ENCODE results near the gene MOCS1. TPM values are rescaled to one million over a fixed set of nuclear protein-coding genes. Genes with fewer than 3 reads are reported as not detected.

The MOCS1 gene
- total RNA-seq, 1 donor from 2014 or later: 16.0 TPM

GRCh38 chr6:39936857-39937256 is 2.6 kb upstream of the MOCS1 start:
- no peak for TF ChIP-seq EZH2 (IDR thresholded peaks at IDR 0.05; ENCODE audit: insufficient read depth, low read length)
- no peak for TF ChIP-seq CTCF (IDR thresholded peaks at IDR 0.05; ENCODE audit: insufficient read depth, low read depth, low read length)
- H3K9me3 Mint-ChIP-seq (ENCODE audit: unreplicated experiment): no peaks in the 10 kb centered on the region

GRCh38 chr6:39935241-39935640 is 979 bp upstream of the MOCS1 start:
- H3K4me2 ChIP-seq (ENCODE audit: low read length): peak overlapping the region; percentile 94
- no peaks in the 10 kb centered on the region for H4K20me1 ChIP-seq (ENCODE audit: insufficient read depth, low read length)
- no peak overlapping the region for H3K9ac ChIP-seq (ENCODE audit: low read length)
- no peaks in the 10 kb centered on the region for H3K9me3 ChIP-seq (ENCODE audit: insufficient read depth, low read depth, low read length)
- no peaks in the 10 kb centered on the region for H3K79me2 ChIP-seq (ENCODE audit: insufficient read depth, low read length)
- H3K4me1 ChIP-seq (ENCODE audit: insufficient read depth, low read length): peaks cover 8% of the 10 kb centered on the region
- no peaks in the 10 kb centered on the region for H3K9me3 Mint-ChIP-seq (ENCODE audit: unreplicated experiment)
- H3K4me3 Mint-ChIP-seq (ENCODE audit: unreplicated experiment): no peak overlapping the region
- H3K27me3 ChIP-seq (ENCODE audit: insufficient read depth, low read length): no peaks in the 10 kb centered on the region
- FAIRE-seq (no peak), DNase-seq (ENCODE audit: low read depth) (no peak)
- no peak overlapping the region for H3K27ac Mint-ChIP-seq (ENCODE audit: unreplicated experiment)
- peaks cover 35% of the 10 kb centered on the region for H3K4me1 Mint-ChIP-seq (ENCODE audit: low read depth, unreplicated experiment)
- H3K27me3 Mint-ChIP-seq (ENCODE audit: low read depth, unreplicated experiment): peaks cover 2% of the 10 kb centered on the region
- peaks cover 2% of the 10 kb centered on the region for H3K36me3 Mint-ChIP-seq (ENCODE audit: low read depth, unreplicated experiment)
- TF ChIP-seq CTCF (IDR thresholded peaks at IDR 0.05; ENCODE audit: insufficient read depth, low read depth, low read length): no peak
- TF ChIP-seq EZH2 (IDR thresholded peaks at IDR 0.05; ENCODE audit: insufficient read depth, low read length): no peak
- H3K27ac ChIP-seq (ENCODE audit: low read depth, low read length): no peak overlapping the region
- no peak overlapping the region for H3K4me3 ChIP-seq (ENCODE audit: insufficient read depth, low read depth, low read length)
- no peaks in the 10 kb centered on the region for H3K36me3 ChIP-seq (ENCODE audit: insufficient read depth, low read length)
- H2AFZ ChIP-seq (ENCODE audit: low read depth, low read length): no peak overlapping the region

More at GRCh38 chr6:39936857-39937256, 2.6 kb upstream of the MOCS1 start:
- H3K9me3 ChIP-seq (ENCODE audit: insufficient read depth, low read depth, low read length): no peaks in the 10 kb centered on the region
- peaks cover 2% of the 10 kb centered on the region for H3K36me3 Mint-ChIP-seq (ENCODE audit: low read depth, unreplicated experiment)
- no peak overlapping the region for H3K4me3 Mint-ChIP-seq (ENCODE audit: unreplicated experiment)
- no peaks in the 10 kb centered on the region for H3K36me3 ChIP-seq (ENCODE audit: insufficient read depth, low read length)
- no peaks in the 10 kb centered on the region for H3K79me2 ChIP-seq (ENCODE audit: insufficient read depth, low read length)
- DNase-seq (ENCODE audit: low read depth): no peak
- H3K4me2 ChIP-seq (ENCODE audit: low read length): no peak overlapping the region
- H3K9ac ChIP-seq (ENCODE audit: low read length): no peak overlapping the region
- FAIRE-seq: no peak
- no peak overlapping the region for H3K4me3 ChIP-seq (ENCODE audit: insufficient read depth, low read depth, low read length)
- peaks cover 30% of the 10 kb centered on the region for H3K4me1 Mint-ChIP-seq (ENCODE audit: low read depth, unreplicated experiment)
- no peak overlapping the region for H3K27ac Mint-ChIP-seq (ENCODE audit: unreplicated experiment)
- no peaks in the 10 kb centered on the region for H3K27me3 ChIP-seq (ENCODE audit: insufficient read depth, low read length)
- H2AFZ ChIP-seq (ENCODE audit: low read depth, low read length): no peak overlapping the region
- no peaks in the 10 kb centered on the region for H4K20me1 ChIP-seq (ENCODE audit: insufficient read depth, low read length)
- peaks cover 8% of the 10 kb centered on the region for H3K4me1 ChIP-seq (ENCODE audit: insufficient read depth, low read length)
- no peak overlapping the region for H3K27ac ChIP-seq (ENCODE audit: low read depth, low read length)
- H3K27me3 Mint-ChIP-seq (ENCODE audit: low read depth, unreplicated experiment): peaks cover 2% of the 10 kb centered on the region

- peak overlapping the region; percentile 89 for H3K27ac Mint-ChIP-seq (ENCODE audit: unreplicated experiment)
Observed at GRCh38 chr6:39933669-39934130, 562 bp downstream of the MOCS1 start.

More at GRCh38 chr6:39933669-39934130, 562 bp downstream of the MOCS1 start:
- H4K20me1 ChIP-seq (ENCODE audit: insufficient read depth, low read length): no peaks in the 10 kb centered on the region
- H3K27me3 Mint-ChIP-seq (ENCODE audit: low read depth, unreplicated experiment): peaks cover 2% of the 10 kb centered on the region
- DNase-seq (ENCODE audit: low read depth): no peak
- peak overlapping the region; percentile 88 for H2AFZ ChIP-seq (ENCODE audit: low read depth, low read length)
- H3K9me3 Mint-ChIP-seq (ENCODE audit: unreplicated experiment): no peaks in the 10 kb centered on the region
- peak overlapping the region; percentile 75 for H3K4me3 ChIP-seq (ENCODE audit: insufficient read depth, low read depth, low read length)
- H3K4me2 ChIP-seq (ENCODE audit: low read length): peak overlapping the region; percentile 94
- H3K4me1 ChIP-seq (ENCODE audit: insufficient read depth, low read length): peaks cover 8% of the 10 kb centered on the region
- peak overlapping the region; percentile 84 for H3K9ac ChIP-seq (ENCODE audit: low read length)
- H3K4me1 Mint-ChIP-seq (ENCODE audit: low read depth, unreplicated experiment): peaks cover 37% of the 10 kb centered on the region
- H3K27ac ChIP-seq (ENCODE audit: low read depth, low read length): no peak overlapping the region
- H3K36me3 ChIP-seq (ENCODE audit: insufficient read depth, low read length): no peaks in the 10 kb centered on the region
- H3K9me3 ChIP-seq (ENCODE audit: insufficient read depth, low read depth, low read length): no peaks in the 10 kb centered on the region
- peaks cover 4% of the 10 kb centered on the region for H3K36me3 Mint-ChIP-seq (ENCODE audit: low read depth, unreplicated experiment)
- H3K4me3 Mint-ChIP-seq (ENCODE audit: unreplicated experiment): peak overlapping the region; percentile 95
- TF ChIP-seq EZH2 (IDR thresholded peaks at IDR 0.05; ENCODE audit: insufficient read depth, low read length) (no peak), CTCF (IDR thresholded peaks at IDR 0.05; ENCODE audit: insufficient read depth, low read depth, low read length) (no peak)
- no peaks in the 10 kb centered on the region for H3K27me3 ChIP-seq (ENCODE audit: insufficient read depth, low read length)
- H3K79me2 ChIP-seq (ENCODE audit: insufficient read depth, low read length): no peaks in the 10 kb centered on the region
- no peak for FAIRE-seq
